Trophoblast cell (in vitro differentiated cells and primary cell): Measurements from ENCODE around the gene PTPA.

Source experiments
- DNase-seq, 2 donors: peaks; one replicate each; pipeline ENCODE4 v3.0.0-alpha.2; 2016
- H2AFZ ChIP-seq: 2 replicates; pipeline ENCODE4 v1.6.1; 2013; ENCODE audit warnings: low read length, moderate library complexity, mild to moderate bottlenecking; ENCODE audit not compliant: insufficient read depth, poor library complexity
- H2AK5ac ChIP-seq: 2 replicates; pipeline ENCODE4 v1.6.1; 2013; ENCODE audit warnings: mild to moderate bottlenecking, low read length
- H2BK120ac ChIP-seq: 2 replicates; pipeline ENCODE4 v1.6.1; 2013; ENCODE audit warnings: low read length, mild to moderate bottlenecking, moderate library complexity; ENCODE audit not compliant: insufficient read depth, poor library complexity
- H2BK12ac ChIP-seq: 2 replicates; pipeline ENCODE4 v1.6.1; 2013; ENCODE audit warnings: mild to moderate bottlenecking, low read length, moderate library complexity
- H2BK5ac ChIP-seq: 2 replicates; pipeline ENCODE4 v1.6.1; 2013; ENCODE audit warnings: low read length, low read depth, moderate library complexity, mild to moderate bottlenecking; ENCODE audit not compliant: poor library complexity
- H3K14ac ChIP-seq: 2 replicates; pipeline ENCODE4 v1.6.1; 2013; ENCODE audit warnings: mild to moderate bottlenecking, low read length
- H3K18ac ChIP-seq: 2 replicates; pipeline ENCODE4 v1.6.1; 2013; ENCODE audit warnings: mild to moderate bottlenecking, low read length
- H3K23ac ChIP-seq: 2 replicates; pipeline ENCODE4 v1.6.1; 2013; ENCODE audit warnings: low read length
- H3K27ac ChIP-seq: 2 replicates; pipeline ENCODE4 v1.5.1; 2013; ENCODE audit warnings: low read depth, mild to moderate bottlenecking, inconsistent platforms, low read length, moderate library complexity
- H3K27me3 ChIP-seq: 2 replicates; pipeline ENCODE4 v1.6.1; 2013; ENCODE audit warnings: inconsistent platforms, mild to moderate bottlenecking, low read length, moderate library complexity; ENCODE audit not compliant: insufficient read depth
- H3K36me3 ChIP-seq, 2 experiments: 1 replicate in 1 of 2; 2 replicates in 1 of 2; pipeline ENCODE4 v1.6.1; 2013; ENCODE audit warnings: low read length in 2 of 2, mild to moderate bottlenecking in 2 of 2, moderate library complexity in 1 of 2; ENCODE audit not compliant: insufficient read depth in 2 of 2, control insufficient read depth in 1 of 2
- H3K4ac ChIP-seq: 2 replicates; pipeline ENCODE4 v1.6.1; 2013; ENCODE audit warnings: low read depth, mild to moderate bottlenecking, low read length, moderate library complexity
- H3K4me1 ChIP-seq, 2 experiments: 1 replicate in 1 of 2; 2 replicates in 1 of 2; pipeline ENCODE4 v1.6.1; 2013; ENCODE audit warnings: low read length in 2 of 2, mild to moderate bottlenecking in 2 of 2, moderate library complexity in 1 of 2; ENCODE audit not compliant: insufficient read depth in 2 of 2, control insufficient read depth in 1 of 2
- H3K4me2 ChIP-seq: 2 replicates; pipeline ENCODE4 v1.6.1; 2013; ENCODE audit warnings: inconsistent platforms, mild to moderate bottlenecking, low read length, moderate library complexity
- H3K4me3 ChIP-seq: 2 replicates; pipeline ENCODE4 v1.5.1; 2013; ENCODE audit warnings: mild to moderate bottlenecking, low read depth, low read length, inconsistent platforms
- H3K79me1 ChIP-seq: one replicate; pipeline ENCODE4 v1.6.1; 2013; ENCODE audit warnings: low read length
- H3K79me2 ChIP-seq: 2 replicates; pipeline ENCODE4 v1.6.1; 2013; ENCODE audit warnings: low read length, mild to moderate bottlenecking; ENCODE audit not compliant: control insufficient read depth, insufficient read depth, poor library complexity
- H3K9ac ChIP-seq: 2 replicates; pipeline ENCODE4 v1.6.1; 2013; ENCODE audit warnings: mild to moderate bottlenecking, low read length
- H3K9me3 ChIP-seq: 2 replicates; pipeline ENCODE4 v1.6.1; 2013; ENCODE audit warnings: low read depth, mild to moderate bottlenecking, control low read depth, inconsistent platforms, low read length; ENCODE audit not compliant: insufficient read depth
- H4K12ac ChIP-seq: 2 replicates; pipeline ENCODE4 v1.6.1; 2013; ENCODE audit warnings: low read depth, mild to moderate bottlenecking, low read length, moderate library complexity
- H4K8ac ChIP-seq: 2 replicates; pipeline ENCODE4 v1.6.1; 2013; ENCODE audit warnings: low read depth, mild to moderate bottlenecking, low read length, moderate library complexity
- H4K91ac ChIP-seq: one replicate; pipeline ENCODE4 v1.6.1; 2013; ENCODE audit warnings: low read depth, mild to moderate bottlenecking, low read length, moderate library complexity
- whole genome bisulfite sequencing: extraction: QIAGEN DNeasy Blood & Tissue Kit; methylation state at CpG from one replicate; pipeline ENCODE4 v1.1.7; 2013; ENCODE audit warnings: missing lambda C conversion rate; ENCODE audit not compliant: insufficient read length, insufficient coverage; ENCODE audit errors: extremely low coverage; 5-methylcytosine and 5-hydroxymethylcytosine counted together

The PTPA gene

GRCh38 chr9:129095908-129096307, 15.3 kb upstream of the PTPA start:
- WGBS = no CpG with 5 or more reads among the region's 12 CpGs
- Histone ChIP-seq H3K27me3 (no peaks in the 10 kb centered on the region), H3K4me2 (no peak overlapping the region), H2BK5ac (no peak overlapping the region), H3K79me2 (no peaks in the 10 kb centered on the region), H3K4me3 (no peak overlapping the region), H3K36me3 (peaks cover 4 to 7% of the 10 kb centered on the region in 2 experiments), H4K91ac (no peak overlapping the region), H2BK120ac (no peak overlapping the region), H3K79me1 (no peaks in the 10 kb centered on the region), H3K4ac (no peak overlapping the region), H3K9me3 (no peaks in the 10 kb centered on the region), H2BK12ac (no peak overlapping the region), H3K23ac (no peak overlapping the region), H3K18ac (no peak overlapping the region), H2AK5ac (no peak overlapping the region), H2AFZ (no peak overlapping the region), H3K4me1 (no peaks in the 10 kb centered on the region), H3K27ac (no peak overlapping the region), H4K12ac (no peak overlapping the region), H4K8ac (no peak overlapping the region), H3K9ac (no peak overlapping the region), H3K14ac (no peak overlapping the region)
- DNase-seq = no peak

DNA sequence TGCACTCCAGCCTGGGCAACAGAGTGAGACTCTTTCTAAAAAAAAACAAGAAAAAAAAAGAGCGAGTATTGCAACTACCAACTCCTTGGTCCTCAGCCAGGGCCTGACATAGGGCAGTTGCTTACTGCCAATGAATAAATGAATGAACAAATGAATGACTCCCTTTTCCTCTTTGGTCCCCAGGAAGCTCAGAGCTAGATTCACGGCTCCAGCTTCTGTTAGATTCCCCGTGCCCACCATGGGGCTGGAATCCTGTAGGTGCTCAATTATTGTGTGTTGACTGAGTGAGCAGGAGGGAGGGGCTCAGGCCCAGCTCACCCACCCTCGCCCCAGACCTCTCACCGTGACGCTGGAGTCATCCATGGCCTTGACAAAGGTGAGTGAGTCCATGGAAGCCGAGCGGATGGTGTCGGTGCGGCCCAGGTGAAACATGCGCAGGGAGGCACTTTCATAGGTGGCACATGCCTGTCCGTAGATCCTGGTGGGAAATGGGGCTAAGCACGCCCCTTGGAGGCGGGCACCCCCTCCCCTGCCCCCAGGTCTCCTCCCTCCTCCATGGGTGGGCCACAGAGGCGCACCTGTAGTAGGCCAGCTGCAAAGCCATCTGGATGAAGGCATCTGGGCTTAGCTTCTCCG, 13.4 kb upstream of the PTPA start:
- no peak overlapping the region for H4K12ac ChIP-seq
- H2BK120ac ChIP-seq = no peak overlapping the region
- H2AFZ ChIP-seq = no peak overlapping the region
- no peak overlapping the region for H3K27ac ChIP-seq
- H3K4me3 ChIP-seq = no peak overlapping the region
- no CpG with 5 or more reads among the region's 16 CpGs for WGBS
- no peaks in the 10 kb centered on the region for H3K79me1 ChIP-seq
- no peak overlapping the region for H2BK5ac ChIP-seq
- H3K4me2 ChIP-seq = no peak overlapping the region
- H3K23ac ChIP-seq = no peak overlapping the region
- H3K14ac ChIP-seq = no peak overlapping the region
- H3K9ac ChIP-seq = no peak overlapping the region
- no peak overlapping the region for H4K91ac ChIP-seq
- no peaks in the 10 kb centered on the region for H3K9me3 ChIP-seq
- peaks cover 4 to 7% of the 10 kb centered on the region in 2 experiments for H3K36me3 ChIP-seq
- H3K79me2 ChIP-seq = no peaks in the 10 kb centered on the region
- H3K4ac ChIP-seq = no peak overlapping the region
- no peak overlapping the region for H3K18ac ChIP-seq
- H4K8ac ChIP-seq = no peak overlapping the region
- no peak for DNase-seq
- no peaks in the 10 kb centered on the region for H3K27me3 ChIP-seq
- H2AK5ac ChIP-seq = no peak overlapping the region
- H2BK12ac ChIP-seq = no peak overlapping the region
- H3K4me1 ChIP-seq = no peaks in the 10 kb centered on the region

- no peak for DNase-seq
- peaks cover 4 to 7% of the 10 kb centered on the region in 2 experiments for H3K36me3 ChIP-seq
- H3K27ac ChIP-seq = no peak overlapping the region
- no peaks in the 10 kb centered on the region for H3K79me2 ChIP-seq
- no CpG with 5 or more reads among the region's 11 CpGs for WGBS
- no peaks in the 10 kb centered on the region for H3K9me3 ChIP-seq
- H3K4ac ChIP-seq = no peak overlapping the region
- H3K4me2 ChIP-seq = no peak overlapping the region
- no peak overlapping the region for H3K14ac ChIP-seq
- no peak overlapping the region for H4K91ac ChIP-seq
- no peak overlapping the region for H3K9ac ChIP-seq
- H2BK5ac ChIP-seq = no peak overlapping the region
- H3K23ac ChIP-seq = no peak overlapping the region
- no peak overlapping the region for H2AFZ ChIP-seq
- H3K18ac ChIP-seq = no peak overlapping the region
- H3K4me1 ChIP-seq = peaks cover 5% of the 10 kb centered on the region in 2 experiments
- no peak overlapping the region for H2BK120ac ChIP-seq
- no peak overlapping the region for H3K4me3 ChIP-seq
- no peak overlapping the region for H4K12ac ChIP-seq
- no peak overlapping the region for H2AK5ac ChIP-seq
- H2BK12ac ChIP-seq = no peak overlapping the region
- H3K27me3 ChIP-seq = no peaks in the 10 kb centered on the region
- H3K79me1 ChIP-seq = peaks cover 2% of the 10 kb centered on the region
- no peak overlapping the region for H4K8ac ChIP-seq
These were observed 12.9 kb upstream of the PTPA start for GRCh38 chr9:129098328-129098727.

DNA sequence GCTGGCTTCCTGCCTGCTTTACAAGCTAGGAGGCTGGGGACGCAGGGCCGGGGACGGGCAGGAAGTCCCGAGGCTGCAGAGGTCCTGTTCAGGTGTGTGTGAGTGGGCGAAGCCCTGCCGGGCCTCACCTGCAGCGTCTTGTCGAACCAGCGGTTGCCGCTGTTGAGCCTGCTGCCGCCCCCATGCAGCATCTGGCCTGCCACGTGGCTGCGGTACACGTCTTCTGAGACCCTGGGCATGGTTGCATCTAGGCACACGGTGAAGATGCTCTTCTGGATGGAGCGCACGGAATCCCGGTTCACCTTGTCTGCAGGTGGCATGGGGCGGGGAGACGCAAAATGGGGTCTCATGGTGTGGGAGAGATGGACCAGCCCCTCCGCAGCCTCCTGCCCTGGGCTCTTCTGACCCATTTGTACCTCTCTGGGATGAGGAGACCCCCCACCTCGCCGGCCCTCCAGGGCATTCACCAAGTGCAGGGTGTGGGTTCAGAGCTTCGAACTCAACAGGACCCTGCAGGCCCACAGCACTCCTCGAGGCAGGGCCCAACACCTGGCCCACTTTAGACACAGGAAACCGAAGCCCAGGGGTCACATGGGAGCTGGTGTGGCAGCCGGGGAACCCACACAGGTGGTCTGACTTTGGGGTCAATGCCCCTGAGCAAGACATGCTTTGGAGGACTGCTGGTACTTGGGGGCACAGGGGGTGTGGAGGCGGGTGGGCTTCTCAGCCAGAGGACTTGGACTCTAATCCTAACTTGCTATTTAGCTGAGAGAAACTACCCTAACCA, 10.6 kb upstream of the PTPA start:
- DNase-seq = no peak
- no peak overlapping the region for H3K9ac ChIP-seq
- no peak overlapping the region for H4K91ac ChIP-seq
- H2BK12ac ChIP-seq = no peak overlapping the region
- H3K9me3 ChIP-seq = no peaks in the 10 kb centered on the region
- peaks cover 4 to 7% of the 10 kb centered on the region in 2 experiments for H3K36me3 ChIP-seq
- WGBS = no CpG with 5 or more reads among the region's 28 CpGs
- H3K4ac ChIP-seq = no peak overlapping the region
- no peaks in the 10 kb centered on the region for H3K27me3 ChIP-seq
- H3K4me2 ChIP-seq = no peak overlapping the region
- no peak overlapping the region for H4K12ac ChIP-seq
- H3K27ac ChIP-seq = no peak overlapping the region
- no peak overlapping the region for H3K23ac ChIP-seq
- no peak overlapping the region for H2AFZ ChIP-seq
- H3K4me1 ChIP-seq = peaks cover 7% of the 10 kb centered on the region in 2 experiments
- no peak overlapping the region for H3K4me3 ChIP-seq
- no peak overlapping the region for H2BK5ac ChIP-seq
- H2AK5ac ChIP-seq = no peak overlapping the region
- H2BK120ac ChIP-seq = no peak overlapping the region
- H3K14ac ChIP-seq = no peak overlapping the region
- no peak overlapping the region for H3K18ac ChIP-seq
- peaks cover 3% of the 10 kb centered on the region for H3K79me1 ChIP-seq
- H3K79me2 ChIP-seq = no peaks in the 10 kb centered on the region
- no peak overlapping the region for H4K8ac ChIP-seq
